Neural progenitor cell (in vitro differentiated cells): Measurements from ENCODE around the gene C10orf67. TPM values are rescaled to one million over a fixed set of nuclear protein-coding genes. Genes with fewer than 3 reads are reported as not detected.

Experiments used
- DNase-seq: peaks from one replicate; pipeline ENCODE4 v3.0.0-alpha.2; 2016; ENCODE audit warnings: low spot score
- H2AFZ ChIP-seq: fragments of 200-600 bp; sonication (generic); replicated peaks from 2 replicates; pipeline ENCODE4 v1.6.1; 2016; ENCODE audit warnings: antibody characterized with exemption
- H3F3A ChIP-seq: fragments of 200-600 bp; sonication (generic); 2 replicates; pipeline ENCODE4 v1.6.1; 2016; ENCODE audit warnings: antibody characterized with exemption, low read depth
- H3K27ac ChIP-seq: fragments of 200-600 bp; sonication (generic); 2 replicates; pipeline ENCODE4 v1.5.1; 2016; ENCODE audit warnings: mild to moderate bottlenecking
- H3K27me3 ChIP-seq: fragments of 200-600 bp; sonication (generic); 2 replicates; pipeline ENCODE4 v1.6.1; 2016; ENCODE audit warnings: mild to moderate bottlenecking, moderate library complexity
- H3K36me3 ChIP-seq: fragments of 200-600 bp; sonication (generic); 2 replicates; pipeline ENCODE4 v1.5.1; 2016
- H3K4me1 ChIP-seq: fragments of 200-600 bp; sonication (generic); 2 replicates; pipeline ENCODE4 v1.6.1; 2016; ENCODE audit warnings: mixed run types
- H3K4me2 ChIP-seq: fragments of 200-600 bp; sonication (generic); 2 replicates; pipeline ENCODE4 v1.6.1; 2016
- H3K4me3 ChIP-seq: fragments of 200-600 bp; sonication (generic); 2 replicates; pipeline ENCODE4 v1.5.1; 2016
- H3K79me2 ChIP-seq: fragments of 200-600 bp; sonication (generic); 2 replicates; pipeline ENCODE4 v1.6.1; 2016; ENCODE audit warnings: low read depth
- H3K9ac ChIP-seq: fragments of 200-600 bp; sonication (generic); 2 replicates; pipeline ENCODE4 v1.6.1; 2016
- H3K9me3 ChIP-seq: fragments of 200-600 bp; sonication (generic); 2 replicates; pipeline ENCODE4 v1.5.1; 2016; ENCODE audit warnings: low read depth
- H4K20me1 ChIP-seq: fragments of 200-600 bp; sonication (generic); 2 replicates; pipeline ENCODE4 v1.6.1; 2016; ENCODE audit warnings: low read depth
- H3K27ac Mint-ChIP-seq: 3 replicates; pipeline ENCODE4 v1.8.0; 2021; ENCODE audit warnings: mixed read lengths
- H3K27me3 Mint-ChIP-seq: 2 replicates; pipeline ENCODE4 v1.8.0; 2022; ENCODE audit warnings: low read depth, mild to moderate bottlenecking, inconsistent platforms, moderate library complexity, mixed read lengths; ENCODE audit not compliant: insufficient read depth
- H3K36me3 Mint-ChIP-seq: 3 replicates; pipeline ENCODE4 v1.8.0; 2021; ENCODE audit warnings: mixed read lengths
- H3K4me1 Mint-ChIP-seq: 3 replicates; pipeline ENCODE4 v1.8.0; 2021; ENCODE audit warnings: mixed read lengths
- H3K4me3 Mint-ChIP-seq: 3 replicates; pipeline ENCODE4 v1.8.0; 2021; ENCODE audit warnings: mild to moderate bottlenecking, moderate library complexity, mixed read lengths
- H3K9me3 Mint-ChIP-seq: 3 replicates; pipeline ENCODE4 v1.8.0; 2020; ENCODE audit warnings: mixed read lengths
- EZH2 ChIP-seq: fragments of 200-600 bp; sonication (generic); IDR thresholded peaks from 2 replicates; pipeline ENCODE4 v1.6.1; 2017; ENCODE audit warnings: antibody characterized with exemption, mild to moderate bottlenecking, moderate library complexity
- EZH2phosphoT487 ChIP-seq: fragments of 200-600 bp; sonication (generic); IDR thresholded peaks from 2 replicates; pipeline ENCODE4 v1.6.1; 2017; ENCODE audit warnings: antibody characterized with exemption
- total RNA-seq: library from RNA; depleted of rRNA; stranded (reverse); fragments of >200 nt; gene quantifications from 2 replicates; pipeline ENCODE4 v1.2.3, GENCODE V29; 2015; ENCODE audit warnings: low replicate concordance
- TF ChIP-seq, protein P1 (sequence below): fragments of 200-600 bp; sonication (generic); IDR thresholded peaks from 2 replicates; pipeline ENCODE4 v1.5.1; 2017; ENCODE audit warnings: antibody characterized with exemption, mild to moderate bottlenecking

Gene C10orf67
- total RNA-seq, 1 donor from 2014 or later: not detected

DNA sequence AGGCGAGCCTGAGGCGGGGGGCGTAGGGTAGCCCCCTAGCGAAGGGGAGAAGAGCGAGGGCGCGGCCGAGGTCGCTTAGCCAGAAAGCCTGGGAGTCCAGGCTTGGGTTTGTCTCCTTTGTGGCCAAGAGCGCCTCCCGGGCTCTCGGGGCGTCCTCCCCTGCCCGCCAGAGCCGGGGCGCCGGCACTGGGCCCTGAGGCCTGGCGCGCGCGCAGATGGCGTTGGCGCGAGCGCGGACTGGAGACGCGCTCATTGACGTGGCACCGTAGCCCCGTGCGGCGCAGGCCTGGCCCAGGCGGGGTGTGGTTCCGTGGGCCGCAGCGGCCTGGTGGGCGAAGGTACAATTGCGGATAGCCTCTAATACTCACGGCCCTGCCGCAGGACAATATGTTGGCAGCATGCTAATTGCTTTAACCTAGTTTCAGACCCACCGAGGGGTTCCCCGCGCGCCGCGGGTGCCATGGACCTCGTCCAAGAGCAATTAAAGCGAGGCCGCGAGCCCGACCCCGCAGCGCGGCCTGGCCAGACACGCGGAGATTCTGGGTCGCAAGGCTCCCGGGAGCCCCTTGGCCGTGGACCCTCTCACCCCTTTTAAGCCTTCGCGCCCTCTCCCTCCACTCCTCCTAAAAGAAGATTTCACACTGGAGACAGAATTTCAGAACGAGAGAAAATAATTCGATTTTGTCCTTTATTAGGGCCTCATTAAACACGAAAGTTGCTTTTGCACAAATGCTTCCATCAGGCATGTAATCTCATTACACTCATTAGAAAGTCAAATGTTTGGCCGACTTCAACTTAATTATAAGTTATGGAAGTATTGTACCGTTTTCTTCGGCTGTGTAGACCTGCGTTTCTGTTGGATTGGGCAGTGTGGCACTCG lies 149.4 kb downstream of the C10orf67 start:
- H3K27me3 Mint-ChIP-seq: peaks cover 82% of the 10 kb centered on the region
- peaks cover 24% of the 10 kb centered on the region for H3K4me1 Mint-ChIP-seq
- Histone ChIP-seq H3K4me1 (peaks cover 39% of the 10 kb centered on the region), H3K79me2 (no peaks in the 10 kb centered on the region), H3K4me2 (peak overlapping the region; percentile 74), H3K27ac (no peak overlapping the region), H3K36me3 (no peaks in the 10 kb centered on the region), H2AFZ (no peak overlapping the region), H3K9ac (no peak overlapping the region), H4K20me1 (peaks cover 97% of the 10 kb centered on the region), H3F3A (peaks cover 40% of the 10 kb centered on the region), H3K27me3 (peaks cover 100% of the 10 kb centered on the region), H3K9me3 (no peaks in the 10 kb centered on the region), H3K4me3 (peak overlapping the region; percentile 19)
- DNase-seq: peak; percentile 68
- H3K9me3 Mint-ChIP-seq: no peaks in the 10 kb centered on the region
- H3K4me3 Mint-ChIP-seq: peak overlapping the region; percentile 46
- H3K27ac Mint-ChIP-seq: no peak overlapping the region
- TF ChIP-seq, protein P1, sequence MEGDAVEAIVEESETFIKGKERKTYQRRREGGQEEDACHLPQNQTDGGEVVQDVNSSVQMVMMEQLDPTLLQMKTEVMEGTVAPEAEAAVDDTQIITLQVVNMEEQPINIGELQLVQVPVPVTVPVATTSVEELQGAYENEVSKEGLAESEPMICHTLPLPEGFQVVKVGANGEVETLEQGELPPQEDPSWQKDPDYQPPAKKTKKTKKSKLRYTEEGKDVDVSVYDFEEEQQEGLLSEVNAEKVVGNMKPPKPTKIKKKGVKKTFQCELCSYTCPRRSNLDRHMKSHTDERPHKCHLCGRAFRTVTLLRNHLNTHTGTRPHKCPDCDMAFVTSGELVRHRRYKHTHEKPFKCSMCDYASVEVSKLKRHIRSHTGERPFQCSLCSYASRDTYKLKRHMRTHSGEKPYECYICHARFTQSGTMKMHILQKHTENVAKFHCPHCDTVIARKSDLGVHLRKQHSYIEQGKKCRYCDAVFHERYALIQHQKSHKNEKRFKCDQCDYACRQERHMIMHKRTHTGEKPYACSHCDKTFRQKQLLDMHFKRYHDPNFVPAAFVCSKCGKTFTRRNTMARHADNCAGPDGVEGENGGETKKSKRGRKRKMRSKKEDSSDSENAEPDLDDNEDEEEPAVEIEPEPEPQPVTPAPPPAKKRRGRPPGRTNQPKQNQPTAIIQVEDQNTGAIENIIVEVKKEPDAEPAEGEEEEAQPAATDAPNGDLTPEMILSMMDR: no peak
- TF ChIP-seq EZH2phosphoT487 (peak; percentile 79), EZH2 (peak; percentile 98)
- H3K36me3 Mint-ChIP-seq: no peaks in the 10 kb centered on the region

DNA sequence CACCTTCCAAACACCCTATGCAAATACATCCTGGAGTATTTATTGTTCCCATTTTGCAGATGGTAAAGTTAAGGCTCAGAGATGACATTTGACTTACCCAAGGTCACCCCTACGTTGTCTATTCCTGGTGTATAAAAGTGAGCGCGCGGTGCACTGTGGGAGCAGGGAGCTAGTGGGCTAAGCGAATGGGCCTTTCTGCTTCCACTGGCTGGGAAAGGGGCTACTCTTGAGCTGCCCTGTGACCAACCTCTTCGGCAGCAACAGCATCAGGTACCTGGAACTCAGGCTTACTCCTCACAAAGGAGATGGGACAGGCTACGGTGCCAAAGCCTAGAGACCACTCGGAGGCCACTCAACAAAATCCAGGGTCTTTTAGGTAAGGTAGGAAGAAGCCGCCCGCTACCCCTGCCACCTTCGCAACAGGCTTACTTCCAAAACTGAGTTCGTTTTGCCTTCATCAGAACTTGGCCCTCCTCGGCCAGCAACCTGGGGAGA lies 150.1 kb downstream of the C10orf67 start:
- Histone ChIP-seq H3K4me1 (peaks cover 33% of the 10 kb centered on the region), H3F3A (peaks cover 35% of the 10 kb centered on the region), H3K4me3 (peak overlapping the region; percentile 19), H3K36me3 (no peaks in the 10 kb centered on the region), H3K9me3 (no peaks in the 10 kb centered on the region), H3K27me3 (peaks cover 100% of the 10 kb centered on the region), H2AFZ (no peak overlapping the region), H3K4me2 (peak overlapping the region; percentile 74), H3K27ac (no peak overlapping the region), H4K20me1 (peaks cover 96% of the 10 kb centered on the region), H3K79me2 (no peaks in the 10 kb centered on the region), H3K9ac (no peak overlapping the region)
- Mint-ChIP-seq H3K4me3 (peak overlapping the region; percentile 35), H3K36me3 (no peaks in the 10 kb centered on the region), H3K9me3 (no peaks in the 10 kb centered on the region), H3K27ac (no peak overlapping the region), H3K4me1 (peaks cover 25% of the 10 kb centered on the region), H3K27me3 (peaks cover 80% of the 10 kb centered on the region)
- no peak for DNase-seq
- peak; percentile 68 for TF ChIP-seq EZH2phosphoT487
- TF ChIP-seq, protein P1: no peak

DNA sequence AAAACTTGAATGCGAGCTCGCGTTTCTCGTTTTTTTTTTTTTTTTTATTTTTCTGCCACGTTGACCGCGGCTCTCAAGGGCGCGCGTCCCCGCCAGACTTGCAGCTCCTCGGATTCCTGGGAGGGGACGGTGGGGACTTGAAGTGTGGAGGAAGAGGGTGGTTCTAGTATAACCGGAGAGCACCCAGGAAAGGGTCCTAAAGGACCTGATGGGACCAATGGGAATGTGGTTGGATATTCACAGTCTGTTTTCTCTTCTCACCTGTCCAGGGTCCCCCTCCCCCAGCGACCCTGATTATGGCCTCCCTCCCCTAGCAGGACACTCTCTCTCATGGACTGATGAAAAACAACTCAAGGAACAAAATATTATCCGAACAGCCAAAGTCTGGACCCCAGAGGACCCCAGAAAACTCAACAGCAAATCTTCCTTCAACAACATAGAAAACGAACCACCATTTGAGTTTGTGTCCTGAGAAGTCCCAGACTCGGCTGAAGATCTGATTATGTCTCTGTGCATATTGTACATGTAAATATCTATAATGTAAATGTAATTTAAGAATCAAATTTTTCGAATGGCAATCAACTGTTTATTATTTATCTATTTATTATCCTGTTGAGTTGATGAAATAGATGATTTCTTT lies 151.0 kb downstream of the C10orf67 start:
- H3K9ac ChIP-seq: no peak overlapping the region
- peaks cover 25% of the 10 kb centered on the region for H3F3A ChIP-seq
- no peak overlapping the region for H3K27ac ChIP-seq
- no peak overlapping the region for H3K27ac Mint-ChIP-seq
- DNase-seq: no peak
- H3K4me3 Mint-ChIP-seq: peak overlapping the region; percentile 77
- H3K36me3 ChIP-seq: no peaks in the 10 kb centered on the region
- H3K4me3 ChIP-seq: no peak overlapping the region
- H3K4me1 ChIP-seq: peaks cover 26% of the 10 kb centered on the region
- H3K4me2 ChIP-seq: no peak overlapping the region
- peaks cover 24% of the 10 kb centered on the region for H3K4me1 Mint-ChIP-seq
- H3K9me3 Mint-ChIP-seq: no peaks in the 10 kb centered on the region
- H3K36me3 Mint-ChIP-seq: no peaks in the 10 kb centered on the region
- H2AFZ ChIP-seq: no peak overlapping the region
- H4K20me1 ChIP-seq: peaks cover 96% of the 10 kb centered on the region
- H3K9me3 ChIP-seq: no peaks in the 10 kb centered on the region
- H3K27me3 Mint-ChIP-seq: peaks cover 82% of the 10 kb centered on the region
- TF ChIP-seq, protein P1: no peak
- TF ChIP-seq EZH2phosphoT487: peak; percentile 48
- TF ChIP-seq EZH2: peak; percentile 50
- peaks cover 100% of the 10 kb centered on the region for H3K27me3 ChIP-seq
- H3K79me2 ChIP-seq: no peaks in the 10 kb centered on the region
